Large intestine (tissue), 12 donors: ENCODE measurements around the gene RGN. TPM values are rescaled to one million over a fixed set of nuclear protein-coding genes. Genes with fewer than 3 reads are reported as not detected.
A peak's percentile ranks its signal among the peaks of the same experiment; 100 is the strongest.

Experiments
- DNase-seq, 2 donors: peaks; one replicate each; pipeline versions ENCODE4 v3.0.0 to v3.0.0-alpha.2; 2013
- H3K27ac ChIP-seq: one replicate; pipeline ENCODE4 v1.5.1; 2013; ENCODE audit warnings: low read length
- H3K27me3 ChIP-seq: 2 replicates; pipeline ENCODE4 v1.6.1; 2013; ENCODE audit warnings: low read length; ENCODE audit not compliant: control insufficient read depth, insufficient read depth
- H3K36me3 ChIP-seq: 2 replicates; pipeline ENCODE4 v1.6.1; 2013; ENCODE audit warnings: low read length; ENCODE audit not compliant: control insufficient read depth, insufficient read depth
- H3K4me1 ChIP-seq: one replicate; pipeline ENCODE4 v1.6.1; 2013; ENCODE audit warnings: low read length; ENCODE audit not compliant: control insufficient read depth, insufficient read depth
- H3K4me3 ChIP-seq: one replicate; pipeline ENCODE4 v1.5.1; 2013; ENCODE audit warnings: low read length
- H3K9me3 ChIP-seq: one replicate; pipeline ENCODE4 v1.6.1; 2013; ENCODE audit warnings: mild to moderate bottlenecking, low read depth, low read length, moderate library complexity; ENCODE audit not compliant: control insufficient read depth
- WGBS: methylation state at CpG from one replicate; pipeline ENCODE4 v1.1.5; 2013; ENCODE audit warnings: low lambda C conversion rate; ENCODE audit not compliant: insufficient coverage; 5-methylcytosine and 5-hydroxymethylcytosine counted together
- long read RNA-seq, 11 donors: transcript quantifications; one replicate each; lab custom pipeline, GENCODE V29; 2026
- polyA plus RNA-seq: library from polyadenylated mRNA; unstranded; fragments of 120-200 nt; gene quantifications from one replicate; pipeline ENCODE4 v1.2.1, GENCODE V29; 2013

Gene RGN
- 170 TPM for polyA plus RNA-seq
- long read RNA-seq, donor 1, transcript RGN-201 (7 exons, 1,356 nt), result major isoform, 11 of 51 reads
- long read RNA-seq, donor 1, transcript RGN-202 (7 exons, 1,611 nt), result minor isoform, 10 of 51 reads
- long read RNA-seq, donor 1, partial matches to known transcripts, result 25 of 51 reads
- long read RNA-seq, donor 1, other reads (novel, unspliced or antisense), result 5 of 51 reads
- long read RNA-seq, donor 2, transcript RGN-201 (7 exons, 1,356 nt), result major isoform, 15 of 105 reads
- long read RNA-seq, donor 2, transcript RGN-202 (7 exons, 1,611 nt), result minor isoform, 10 of 105 reads
- long read RNA-seq, donor 2, partial matches to known transcripts, result 74 of 105 reads
- long read RNA-seq, donor 2, other reads (novel, unspliced or antisense), result 5 of 105 reads
- long read RNA-seq, donor 3, transcript RGN-201 (7 exons, 1,356 nt), result major isoform, 40 of 215 reads
- long read RNA-seq, donor 3, transcript RGN-202 (7 exons, 1,611 nt), result minor isoform, 20 of 215 reads
- long read RNA-seq, donor 3, partial matches to known transcripts, result 155 of 215 reads
- long read RNA-seq, donor 3, other reads (novel, unspliced or antisense), result 0 of 215 reads
- long read RNA-seq, donor 4, partial matches to known transcripts, result 0 of 5 reads
- long read RNA-seq, donor 4, other reads (novel, unspliced or antisense), result 0 of 5 reads
- long read RNA-seq, donor 5, result 0 reads
- long read RNA-seq, donor 6, transcript RGN-201 (7 exons, 1,356 nt), result major isoform, 12 of 77 reads
- long read RNA-seq, donor 6, partial matches to known transcripts, result 61 of 77 reads
- long read RNA-seq, donor 6, other reads (novel, unspliced or antisense), result 0 of 77 reads
- long read RNA-seq, donor 7, partial matches to known transcripts, result 0 of 1 reads
- long read RNA-seq, donor 7, other reads (novel, unspliced or antisense), result 0 of 1 reads
- long read RNA-seq, donor 8, transcript RGN-202 (7 exons, 1,611 nt), result minor isoform, 20 of 142 reads
- long read RNA-seq, donor 8, transcript RGN-201 (7 exons, 1,356 nt), result major isoform, 22 of 142 reads
- long read RNA-seq, donor 8, partial matches to known transcripts, result 91 of 142 reads
- long read RNA-seq, donor 8, other reads (novel, unspliced or antisense), result 9 of 142 reads
- long read RNA-seq, donor 9, transcript RGN-202 (7 exons, 1,611 nt), result minor isoform, 12 of 138 reads
- long read RNA-seq, donor 9, transcript RGN-201 (7 exons, 1,356 nt), result major isoform, 27 of 138 reads
- long read RNA-seq, donor 9, partial matches to known transcripts, result 86 of 138 reads
- long read RNA-seq, donor 9, other reads (novel, unspliced or antisense), result 12 of 138 reads
- long read RNA-seq, donor 10, transcript RGN-202 (7 exons, 1,611 nt), result minor isoform, 11 of 49 reads
- long read RNA-seq, donor 10, transcript RGN-201 (7 exons, 1,356 nt), result major isoform, 12 of 49 reads
- long read RNA-seq, donor 10, partial matches to known transcripts, result 16 of 49 reads
- long read RNA-seq, donor 10, other reads (novel, unspliced or antisense), result 9 of 49 reads
- long read RNA-seq, donor 11, transcript RGN-201 (7 exons, 1,356 nt), result major isoform, 13 of 42 reads
- long read RNA-seq, donor 11, transcript RGN-202 (7 exons, 1,611 nt), result minor isoform, 8 of 42 reads
- long read RNA-seq, donor 11, partial matches to known transcripts, result 21 of 42 reads
- long read RNA-seq, donor 11, other reads (novel, unspliced or antisense), result 0 of 42 reads

DNA sequence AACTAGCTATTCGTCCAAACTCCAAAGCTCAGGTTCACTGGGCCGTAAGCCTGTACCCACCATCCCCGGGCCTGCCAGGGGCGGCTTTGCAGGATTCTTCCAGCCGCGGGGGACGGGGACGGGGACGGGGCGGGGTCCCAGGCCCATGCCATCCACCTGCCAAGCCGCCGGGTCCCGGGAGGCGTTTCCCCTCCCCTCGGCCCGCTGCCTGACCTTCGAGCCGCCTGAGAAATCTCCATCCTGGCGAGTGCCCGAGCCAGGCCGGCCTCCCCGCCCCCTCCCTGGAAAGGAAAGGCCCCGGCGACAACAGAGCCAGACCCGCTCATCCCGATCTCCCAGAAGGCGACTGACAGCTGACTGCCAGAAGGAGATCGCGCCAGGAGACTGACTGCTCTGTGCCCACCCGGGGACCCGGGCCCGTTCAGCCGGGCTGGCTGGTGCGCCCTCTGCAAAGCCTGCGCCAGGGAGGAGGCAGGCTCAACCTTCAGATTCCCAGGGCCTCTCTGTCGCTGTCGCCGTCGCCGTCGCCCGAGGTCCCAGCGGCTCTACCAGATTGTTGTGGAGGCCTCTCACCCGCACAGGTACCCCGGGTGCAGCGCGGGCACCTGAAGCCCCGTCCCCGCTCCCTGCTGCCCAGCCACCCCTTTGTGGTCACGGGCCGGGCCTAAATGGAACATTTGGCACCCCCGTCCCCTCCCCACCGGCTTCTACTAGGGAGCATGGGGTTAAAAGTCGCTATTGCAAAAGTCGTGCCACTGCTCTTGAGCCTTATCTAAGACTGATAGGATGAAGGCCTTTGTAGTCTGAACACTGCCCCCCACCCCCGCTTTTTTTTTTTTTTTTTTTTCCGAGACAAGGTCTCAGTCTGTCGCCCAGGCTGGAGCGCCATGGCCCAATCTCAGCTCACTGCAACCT is at the start of gene RGN:
Gene RGN, plus strand, starts transcription at position 315 of the 915 bp plus-strand sequence. CDS start 2,702 bp downstream, outside the sequence.
- DNase-seq, result peak; percentile 40 to 84
- H3K9me3 ChIP-seq, result no peaks in the 10 kb centered on the region
- H3K4me1 ChIP-seq, result peaks cover 12% of the 10 kb centered on the region
- H3K27ac ChIP-seq, result peak within 1 kb of the TSS; percentile 77
- H3K36me3 ChIP-seq, result no peaks in the 10 kb centered on the region
- no peaks in the 10 kb centered on the region for H3K27me3 ChIP-seq
- no CpG with 5 or more reads among the region's 59 CpGs for WGBS
- peak within 1 kb of the TSS; percentile 53 for H3K4me3 ChIP-seq

DNA sequence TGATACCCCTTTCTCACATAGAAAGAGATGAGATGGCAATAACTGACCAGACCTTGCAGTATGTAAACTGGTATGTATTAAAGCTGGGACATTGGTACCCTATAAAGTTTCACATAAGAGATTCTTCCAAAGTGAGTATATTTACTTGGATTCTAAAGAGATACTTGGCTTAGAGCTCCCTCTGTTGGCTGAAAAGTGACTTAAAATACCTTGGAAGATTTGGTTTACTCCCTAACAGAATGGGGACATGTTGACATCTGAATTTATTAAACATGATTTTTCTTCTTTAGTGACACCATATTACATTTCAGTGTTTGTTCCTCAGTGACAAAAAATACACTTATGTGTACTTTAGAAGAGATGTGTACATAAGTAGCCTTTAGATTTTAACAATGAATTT is 47.9 kb upstream of the RGN start:
- no peak overlapping the region for H3K4me3 ChIP-seq
- H3K27me3 ChIP-seq, result no peaks in the 10 kb centered on the region
- peaks cover 4% of the 10 kb centered on the region for H3K36me3 ChIP-seq
- no peaks in the 10 kb centered on the region for H3K9me3 ChIP-seq
- H3K4me1 ChIP-seq, result peaks cover 3% of the 10 kb centered on the region
- H3K27ac ChIP-seq, result no peak overlapping the region
- DNase-seq, result peak; percentile 14 to 19

DNA sequence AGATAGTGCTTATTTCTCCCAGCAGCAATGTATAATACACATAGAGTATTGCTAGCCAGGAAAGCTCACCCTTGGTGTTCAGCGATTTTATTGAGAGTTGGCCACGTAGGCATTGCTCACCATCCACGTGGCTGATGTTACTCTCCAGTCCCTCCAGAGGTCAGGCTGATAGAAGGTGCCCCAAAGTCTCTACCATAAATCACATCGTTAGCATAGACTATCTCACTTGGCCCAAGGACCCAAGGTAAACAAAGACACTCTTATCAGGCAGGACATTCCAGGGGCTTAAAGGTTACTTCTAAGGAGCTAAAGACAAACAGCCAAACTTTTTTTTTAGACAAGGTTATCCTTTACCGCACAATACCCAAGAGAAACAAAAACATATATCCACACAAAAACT is 30.3 kb upstream of the RGN start:
- peaks cover 2% of the 10 kb centered on the region for H3K36me3 ChIP-seq
- no peaks in the 10 kb centered on the region for H3K4me1 ChIP-seq
- no peak overlapping the region for H3K4me3 ChIP-seq
- peak overlapping the region; percentile 83 for H3K27ac ChIP-seq
- no CpG with 5 or more reads among the region's 5 CpGs for WGBS
- H3K27me3 ChIP-seq, result no peaks in the 10 kb centered on the region
- peaks cover 3% of the 10 kb centered on the region for H3K9me3 ChIP-seq
- peak; percentile 66 to 80 for DNase-seq

DNA sequence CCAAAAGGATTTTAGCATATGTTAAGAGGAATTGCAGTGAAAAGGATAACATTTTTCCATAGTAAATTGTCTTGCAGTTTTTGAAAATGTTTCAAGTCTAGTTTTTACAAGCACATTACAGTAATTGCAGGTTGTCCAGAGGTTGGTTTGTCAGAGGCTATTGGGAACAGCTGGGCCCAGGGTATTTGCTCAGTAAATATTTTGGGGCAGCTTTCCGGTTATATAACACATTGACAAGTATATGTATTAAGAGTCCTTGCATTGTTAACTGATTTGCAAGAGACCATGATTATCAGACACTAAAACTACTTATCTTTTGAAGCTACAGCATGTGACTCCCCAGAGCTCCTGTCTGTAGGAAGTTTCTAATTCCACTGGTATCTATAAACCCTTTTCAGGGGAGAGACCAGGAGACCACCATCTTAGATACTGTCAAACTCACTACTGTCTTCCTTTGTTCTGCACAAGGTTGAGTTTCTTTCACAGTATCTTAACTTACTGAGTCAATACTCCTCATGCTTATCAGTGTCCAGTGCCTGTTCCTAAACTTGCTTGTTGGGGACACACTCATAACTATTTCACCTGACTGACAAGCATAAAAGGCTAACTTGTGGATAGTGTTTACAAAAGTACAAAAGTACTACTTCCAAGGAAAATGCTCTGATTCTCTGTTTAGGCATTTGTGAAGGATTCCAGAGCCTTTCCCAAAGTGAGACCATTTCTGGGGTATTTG is 18.9 kb upstream of the RGN start:
- no peak for DNase-seq
- Histone ChIP-seq H3K4me1 (peaks cover 47% of the 10 kb centered on the region), H3K4me3 (no peak overlapping the region), H3K36me3 (peaks cover 14% of the 10 kb centered on the region), H3K27me3 (no peaks in the 10 kb centered on the region), H3K9me3 (no peaks in the 10 kb centered on the region), H3K27ac (peak overlapping the region; percentile 79)
- no CpG with 5 or more reads among the region's 1 CpG for WGBS

DNA sequence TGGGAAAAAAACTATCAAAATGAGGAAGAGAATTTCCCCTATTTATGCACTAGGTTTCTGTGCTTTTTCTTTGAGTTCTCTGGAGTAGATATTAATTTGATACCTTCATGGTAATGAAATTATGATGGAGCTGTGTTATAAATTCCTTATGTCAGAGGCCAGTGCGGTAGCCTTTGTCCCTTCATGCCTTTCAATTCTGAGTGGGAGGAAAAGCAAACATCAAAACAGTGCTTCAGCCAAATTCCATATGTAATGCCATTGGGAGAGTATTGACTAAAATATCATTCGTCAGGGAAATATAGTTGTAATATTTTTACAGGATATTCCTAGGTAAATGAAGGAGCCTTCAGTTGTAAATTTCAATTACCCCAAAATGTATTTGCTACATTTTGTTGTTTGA is 17.5 kb upstream of the RGN start:
- Histone ChIP-seq H3K4me3 (no peak overlapping the region), H3K4me1 (peaks cover 47% of the 10 kb centered on the region), H3K9me3 (no peaks in the 10 kb centered on the region), H3K27ac (peak overlapping the region; percentile 79), H3K36me3 (peaks cover 9% of the 10 kb centered on the region), H3K27me3 (no peaks in the 10 kb centered on the region)
- WGBS, result no CpG with 5 or more reads among the region's 2 CpGs
- DNase-seq, result no peak

DNA sequence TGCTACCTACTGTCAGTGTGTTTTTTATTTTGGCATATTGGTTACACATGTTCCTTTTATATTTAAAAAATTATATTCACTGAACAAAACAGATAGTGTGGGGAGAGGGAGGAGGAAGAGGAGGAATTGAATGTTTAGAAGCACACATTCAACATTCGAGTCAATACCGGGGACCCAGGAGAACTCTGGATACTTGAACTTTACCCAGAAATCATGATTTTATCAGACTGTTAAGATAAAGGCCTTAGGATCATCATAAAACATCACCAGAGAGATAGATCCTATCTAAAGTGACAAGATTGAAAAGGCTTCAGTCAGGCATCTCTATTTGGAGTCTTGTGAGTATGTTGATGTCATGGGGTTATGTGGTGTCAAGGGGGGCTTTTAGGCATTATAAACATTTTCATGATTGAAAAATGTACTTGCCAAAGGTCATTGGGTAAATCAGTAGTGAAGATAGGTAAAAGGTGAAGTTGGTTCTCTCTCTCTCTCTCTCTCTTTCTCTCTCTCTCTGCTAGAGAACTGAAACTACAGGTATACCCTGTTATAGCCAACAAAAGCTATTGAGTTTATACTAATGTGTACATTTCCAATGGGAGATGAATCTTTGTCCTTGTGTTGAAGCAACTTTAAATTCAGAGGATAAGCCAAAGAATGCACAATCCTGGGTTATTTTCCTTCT is 16.9 kb upstream of the RGN start:
- H3K9me3 ChIP-seq, result no peaks in the 10 kb centered on the region
- no CpG with 5 or more reads among the region's 2 CpGs for WGBS
- no peak overlapping the region for H3K4me3 ChIP-seq
- H3K4me1 ChIP-seq, result peaks cover 47% of the 10 kb centered on the region
- DNase-seq, result peak in 1 of 2 donors; percentile 33
- H3K27ac ChIP-seq, result peak overlapping the region; percentile 79
- H3K36me3 ChIP-seq, result peaks cover 6% of the 10 kb centered on the region
- no peaks in the 10 kb centered on the region for H3K27me3 ChIP-seq

DNA sequence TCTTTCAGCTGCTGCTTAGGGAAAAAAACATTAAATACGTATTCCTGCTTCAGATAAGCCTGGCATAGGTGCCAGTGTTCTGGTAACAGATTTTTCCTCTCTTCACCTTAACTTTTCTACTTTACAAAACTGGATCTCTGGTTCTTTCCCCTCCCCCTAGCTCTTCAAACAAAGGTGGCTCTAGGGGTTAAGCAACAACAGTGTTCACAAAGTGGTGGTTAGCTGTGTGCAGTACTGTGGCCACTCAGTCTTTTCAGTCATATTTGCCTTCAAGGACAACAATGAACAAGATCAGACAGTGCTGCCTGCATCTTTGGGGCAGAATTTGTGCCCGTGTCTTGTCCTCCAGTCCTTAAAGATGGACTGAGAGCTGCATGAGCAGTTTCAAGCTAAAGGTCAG is 15.1 kb upstream of the RGN start:
- H3K9me3 ChIP-seq, result no peaks in the 10 kb centered on the region
- H3K27me3 ChIP-seq, result no peaks in the 10 kb centered on the region
- no CpG with 5 or more reads among the region's 2 CpGs for WGBS
- H3K4me3 ChIP-seq, result no peak overlapping the region
- peaks cover 38% of the 10 kb centered on the region for H3K4me1 ChIP-seq
- H3K36me3 ChIP-seq, result peaks cover 4% of the 10 kb centered on the region
- no peak for DNase-seq
- H3K27ac ChIP-seq, result peak overlapping the region; percentile 79

DNA sequence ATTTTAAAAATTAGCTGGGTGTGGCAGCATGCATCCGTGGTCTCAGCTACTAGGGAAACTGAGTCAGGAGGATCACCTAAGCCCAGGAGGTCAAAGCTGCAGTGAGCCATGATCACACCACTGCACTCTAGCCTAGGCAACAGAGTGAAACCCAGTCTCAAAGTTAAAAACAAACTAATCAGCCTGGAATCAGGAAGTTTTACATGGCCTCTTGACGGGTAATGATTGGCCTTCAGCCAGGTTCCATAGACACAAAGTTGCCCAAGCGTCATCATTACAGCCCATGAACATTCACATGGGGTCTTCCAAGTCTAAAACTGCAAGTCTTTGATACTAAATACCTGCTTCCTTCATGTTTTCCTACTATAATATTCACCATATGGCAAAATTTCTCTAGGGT is 10.0 kb upstream of the RGN start:
- Histone ChIP-seq H3K4me1 (peaks cover 12% of the 10 kb centered on the region), H3K9me3 (no peaks in the 10 kb centered on the region), H3K36me3 (no peaks in the 10 kb centered on the region), H3K27me3 (no peaks in the 10 kb centered on the region), H3K4me3 (no peak overlapping the region), H3K27ac (no peak overlapping the region)
- WGBS, result no CpG with 5 or more reads among the region's 3 CpGs
- DNase-seq, result no peak
